Stimulated activated CD8-positive, alpha-beta memory T cell treated with anti-CD3 and anti-CD28 coated beads, Interleukin-12 subunit alpha, Interleukin-12 subunit beta, amount 100 ng/mL, for 24 hours (primary cell): Measurements from ENCODE around the gene HMCN1.
"Not testable (repeated sequence)": the region's sequence is repeated elsewhere in the genome, so short reads cannot be mapped to it uniquely, and the experiment has no call there.

Source experiments
- DNase-seq: peaks from one replicate; pipeline ENCODE4 v3.0.0-alpha.2; 2020; ENCODE audit errors: extremely low read depth

The HMCN1 gene

DNA sequence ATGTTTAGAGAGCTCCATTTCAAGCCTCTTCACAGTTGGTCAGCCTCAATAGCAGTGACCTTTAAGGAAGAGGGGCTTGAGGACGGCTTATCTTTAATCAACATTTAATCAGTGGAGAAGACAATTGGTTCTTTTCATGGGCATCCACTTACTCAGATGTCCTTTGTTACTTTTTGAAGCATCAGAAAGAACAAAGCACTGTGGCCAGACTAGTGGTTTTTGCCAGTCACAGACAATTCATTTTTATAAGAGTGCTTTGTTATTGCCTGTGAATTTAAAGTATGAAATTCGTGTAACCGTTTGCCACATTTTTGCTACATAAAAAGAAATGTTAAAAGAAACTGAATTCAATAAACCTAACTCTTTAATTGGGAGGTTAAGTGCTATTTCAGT lies 418.0 kb downstream of the HMCN1 start:
- no peak for DNase-seq

DNA sequence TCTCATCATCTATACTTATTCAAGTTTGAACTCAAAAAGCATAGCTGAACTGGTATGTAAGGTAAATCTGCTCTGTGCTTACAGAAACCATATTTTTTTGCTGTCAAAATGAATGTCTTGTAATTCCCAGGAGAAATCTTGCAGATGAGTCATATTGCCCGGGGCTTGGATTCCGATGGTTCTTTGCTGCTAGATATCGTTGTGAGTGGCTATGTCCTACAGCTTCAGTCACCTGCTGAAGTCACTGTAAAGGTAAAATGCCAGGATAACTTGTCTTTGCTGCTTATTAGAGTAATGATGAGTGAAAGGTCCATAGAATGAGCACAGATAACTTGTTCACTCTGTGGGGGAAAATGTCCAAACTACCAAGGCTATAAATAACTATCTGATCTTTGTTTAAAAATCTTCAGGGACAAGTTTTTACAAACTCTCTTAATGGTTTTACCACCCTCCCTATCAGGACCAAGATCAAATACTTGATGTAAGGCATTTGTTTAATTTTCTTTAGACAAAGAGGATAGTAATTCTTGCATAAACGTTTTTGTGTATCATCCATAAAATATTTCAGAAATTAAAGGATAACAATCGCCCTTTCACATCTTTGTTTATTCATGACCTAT lies 418.5 kb downstream of the HMCN1 start:
- no peak for DNase-seq

DNA sequence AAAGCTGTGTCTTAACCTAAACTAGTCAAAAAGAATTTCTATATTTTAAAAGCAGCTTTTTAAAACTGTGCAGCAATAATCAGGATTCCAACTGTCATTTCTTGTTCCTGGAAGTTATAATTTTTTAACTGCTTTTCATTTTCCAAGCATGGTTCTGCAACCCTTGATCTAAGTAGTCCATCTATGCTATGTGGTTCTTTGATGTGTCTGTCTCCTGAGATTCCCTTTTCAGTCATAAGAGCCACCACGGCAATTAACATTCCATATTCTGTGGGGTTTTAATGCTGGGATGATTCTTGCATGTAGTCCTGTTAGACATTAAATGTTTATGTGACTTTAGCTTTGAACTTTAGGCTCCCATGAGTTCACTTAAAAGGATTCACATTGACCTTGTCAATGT lies 420.5 kb downstream of the HMCN1 start:
- no peak for DNase-seq

DNA sequence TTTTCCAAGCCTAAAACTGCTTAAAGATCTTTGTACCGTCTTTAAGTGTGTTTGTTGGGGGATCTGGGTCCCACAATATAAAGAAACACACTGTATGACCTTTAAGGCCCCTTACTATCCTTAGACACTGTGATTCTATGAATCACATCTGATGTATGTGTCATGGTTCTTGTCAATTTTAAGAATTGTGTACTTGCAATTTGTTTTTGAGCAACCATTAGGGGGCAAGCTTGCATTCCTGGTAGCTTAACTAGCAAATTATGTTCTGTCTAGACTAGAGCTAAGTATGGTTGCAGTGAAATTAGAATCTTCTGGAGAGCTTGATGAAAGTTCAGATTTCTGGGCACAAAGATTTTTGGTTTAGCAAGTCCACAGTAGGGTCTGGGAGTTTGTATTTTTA lies 421.4 kb downstream of the HMCN1 start:
- DNase-seq: no peak

- DNase-seq: not testable (repeated sequence)
Measured at GRCh38 chr1:186162895-186163294, 428.7 kb downstream of the HMCN1 start.

- DNase-seq: no peak
Measured at GRCh38 chr1:186164773-186165172, 430.6 kb downstream of the HMCN1 start.

DNA sequence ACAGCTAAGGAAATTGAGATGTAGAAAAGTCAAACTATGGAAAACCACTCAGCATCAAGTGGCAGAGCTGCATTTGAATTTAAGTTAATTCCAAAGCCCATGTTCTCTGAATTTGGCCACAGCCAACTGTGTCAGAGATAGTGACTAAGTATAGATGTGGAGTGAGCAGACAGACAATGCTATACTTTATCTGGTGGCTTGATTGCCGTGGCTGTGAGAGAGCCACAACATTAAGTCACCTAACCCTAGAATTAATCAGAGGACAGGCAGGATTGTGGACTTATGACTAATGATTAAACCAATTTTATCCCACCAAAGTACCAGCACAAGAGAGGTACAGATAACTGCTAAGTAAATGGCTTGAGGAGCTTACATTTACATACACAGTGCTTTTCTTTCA lies 431.1 kb downstream of the HMCN1 start:
- DNase-seq: no peak

- no peak for DNase-seq
Measured at GRCh38 chr1:186167096-186167668, 433.0 kb downstream of the HMCN1 start.

- no peak for DNase-seq
Measured at GRCh38 chr1:186175588-186175987, 441.4 kb downstream of the HMCN1 start.

- DNase-seq: no peak
Measured at GRCh38 chr1:186178426-186179043, 444.3 kb downstream of the HMCN1 start.

GRCh38 chr1:186179231-186179630 lies 445.0 kb downstream of the HMCN1 start:
- no peak for DNase-seq

DNA sequence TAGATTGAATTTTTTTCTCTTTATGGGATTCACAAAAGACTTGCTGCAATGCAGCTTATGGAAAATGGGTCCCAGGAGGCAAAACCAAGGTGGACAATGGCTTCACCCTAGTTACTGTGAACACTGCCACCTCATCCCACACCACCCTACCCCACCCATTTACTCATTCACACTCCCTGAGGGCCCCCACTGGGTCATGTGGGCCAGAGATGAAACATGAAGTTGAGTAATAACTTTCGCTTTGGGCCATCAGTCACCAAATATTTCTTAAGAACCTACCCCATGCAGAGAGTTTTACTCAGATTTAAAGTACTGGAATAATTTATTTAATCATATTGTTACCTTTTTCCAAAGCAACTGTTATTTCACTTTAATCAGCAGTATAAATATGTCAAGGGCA lies 449.0 kb downstream of the HMCN1 start:
- DNase-seq: no peak

DNA sequence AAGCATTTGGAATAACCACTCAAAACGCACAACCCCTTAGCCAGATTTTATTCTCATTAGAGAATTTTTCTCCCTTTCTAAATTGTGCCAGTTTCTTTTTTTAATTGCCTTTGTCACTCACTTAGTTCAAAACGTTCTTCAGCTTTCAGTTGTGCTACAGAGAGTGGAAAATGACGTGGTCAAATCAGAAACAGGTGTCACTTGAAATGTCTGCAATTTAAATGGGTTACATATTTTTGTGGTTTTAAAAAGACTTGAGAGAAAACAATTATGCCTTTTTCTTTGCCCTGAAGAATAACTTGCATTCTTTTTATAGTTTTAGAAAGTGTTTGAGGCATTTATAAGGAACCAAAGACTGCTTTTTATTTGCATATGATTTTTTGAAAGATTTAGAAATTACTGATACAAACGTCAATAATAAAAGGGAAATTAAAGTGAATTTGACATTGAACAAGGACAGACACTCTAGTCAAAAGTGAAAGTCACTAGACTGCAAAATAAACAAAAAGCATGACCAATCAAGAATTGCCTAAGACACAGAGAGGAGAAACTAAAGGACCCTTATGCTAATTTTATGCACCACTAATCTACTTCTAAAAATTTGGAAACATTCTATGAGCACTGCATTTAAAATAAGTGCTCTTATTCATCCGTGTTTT lies 449.9 kb downstream of the HMCN1 start:
- DNase-seq: no peak

DNA sequence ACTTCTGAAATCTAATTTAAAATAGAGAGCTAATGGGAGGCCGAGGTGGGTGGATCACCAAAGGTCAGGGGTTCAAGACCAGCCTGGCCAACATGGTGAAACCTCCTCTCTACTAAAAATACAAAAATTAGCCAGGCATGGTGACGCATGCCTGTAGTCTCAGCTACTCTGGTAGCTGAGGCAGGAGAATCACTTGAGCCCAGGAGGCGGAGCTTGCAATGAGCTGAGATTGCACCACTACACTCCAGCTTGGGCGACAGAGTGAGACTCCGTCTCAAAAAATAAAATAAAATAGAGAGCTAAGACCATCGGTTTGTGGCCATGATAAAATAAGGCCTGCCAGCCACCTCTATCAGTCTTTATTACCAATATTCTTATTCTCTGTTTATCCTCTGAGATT lies 452.1 kb downstream of the HMCN1 start:
- not testable (repeated sequence) for DNase-seq

DNA sequence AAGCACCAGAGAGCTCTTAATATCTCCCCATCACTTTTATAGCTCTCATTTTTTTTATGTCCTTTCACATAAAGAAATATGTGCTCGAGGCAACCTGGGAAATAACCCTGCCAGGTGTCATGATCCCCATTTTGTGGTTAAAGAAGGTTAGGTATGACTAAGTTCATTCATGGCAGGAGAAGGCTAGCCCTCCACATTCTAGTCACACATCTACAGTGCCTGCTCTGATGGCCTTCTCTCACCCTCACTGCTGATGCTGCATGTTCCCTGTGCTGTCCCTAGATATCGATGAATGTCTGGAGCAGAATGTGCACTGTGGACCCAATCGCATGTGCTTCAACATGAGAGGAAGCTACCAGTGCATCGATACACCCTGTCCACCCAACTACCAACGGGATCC lies 453.4 kb downstream of the HMCN1 start:
- no peak for DNase-seq

GRCh38 chr1:186188004-186188539 lies 453.9 kb downstream of the HMCN1 start:
- DNase-seq: no peak

- DNase-seq: no peak
Measured at GRCh38 chr1:186188736-186189135, 454.5 kb downstream of the HMCN1 start.

DNA sequence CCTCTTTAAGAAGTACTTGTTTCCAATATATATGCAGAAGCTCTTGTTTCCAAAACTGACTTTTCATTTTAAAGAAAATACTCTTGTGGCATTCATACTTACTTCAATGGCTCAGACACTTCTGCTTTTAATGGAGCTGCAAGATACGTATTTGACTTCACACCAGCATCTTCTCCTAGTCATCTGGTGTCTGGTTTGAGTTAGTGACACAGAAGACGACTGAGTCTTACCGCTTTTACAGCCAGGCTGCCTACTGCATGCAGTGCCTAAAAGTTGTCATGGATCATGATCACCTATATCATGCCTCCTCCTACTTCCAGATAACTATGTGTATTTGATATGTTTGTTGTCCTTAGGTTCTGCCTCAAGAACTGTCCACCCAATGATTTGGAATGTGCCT lies 455.0 kb downstream of the HMCN1 start:
- DNase-seq: no peak

GRCh38 chr1:186191511-186191910 lies 457.3 kb downstream of the HMCN1 start:
- no peak for DNase-seq

DNA sequence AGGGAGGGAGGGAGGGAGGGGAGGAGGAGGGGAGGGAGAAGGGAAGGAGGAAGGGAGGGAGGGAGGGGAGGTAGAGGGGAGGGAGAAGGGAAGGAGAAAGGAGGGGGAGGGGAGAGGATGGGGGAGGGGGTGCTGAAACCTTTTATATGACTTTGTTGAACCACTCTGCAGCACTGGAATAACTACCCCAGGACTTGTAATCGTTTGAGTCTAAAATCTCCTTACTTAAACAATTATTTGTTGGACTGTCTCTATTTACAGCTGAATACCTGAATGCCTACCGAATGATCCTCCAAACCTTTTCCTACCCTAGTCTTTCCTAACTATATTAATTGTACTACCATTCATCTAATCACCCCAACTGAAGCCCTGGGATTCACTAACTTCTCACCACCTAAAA lies 459.0 kb downstream of the HMCN1 start:
- DNase-seq: no peak

GRCh38 chr1:186194107-186194756 lies 460.0 kb downstream of the HMCN1 start:
- no peak for DNase-seq

- DNase-seq: no peak
Measured at GRCh38 chr1:186195377-186195931, 461.3 kb downstream of the HMCN1 start.
